Sigmoid colon (tissue), 4 donors: ENCODE measurements around the gene BLM.

Experiments used
- POLR2A ChIP-seq, 2 donors: fragments of 450-650 bp; IDR thresholded peaks; one replicate each; pipeline ENCODE4 v1.6.1; 2016; ENCODE audit warnings: antibody characterized with exemption in 2 of 2, mild to moderate bottlenecking in 2 of 2, moderate library complexity in 2 of 2
- POLR2AphosphoS5 ChIP-seq, 4 donors: sonication (generic); formaldehyde crosslinking; IDR thresholded peaks; one replicate each; pipeline ENCODE4 v1.6.1; 2017; ENCODE audit warnings: antibody characterized with exemption in 4 of 4
- TF ChIP-seq, protein P1 (sequence below), 4 experiments: fragments of 450-650 bp in 3 of 4; fragments of 200-600 bp in 1 of 4; IDR thresholded peaks; one replicate each; pipeline ENCODE4 v1.5.1; 2016 to 2019; ENCODE audit warnings: antibody characterized with exemption in 4 of 4, mild to moderate bottlenecking in 3 of 4, moderate library complexity in 2 of 4

- TF ChIP-seq, protein P1, sequence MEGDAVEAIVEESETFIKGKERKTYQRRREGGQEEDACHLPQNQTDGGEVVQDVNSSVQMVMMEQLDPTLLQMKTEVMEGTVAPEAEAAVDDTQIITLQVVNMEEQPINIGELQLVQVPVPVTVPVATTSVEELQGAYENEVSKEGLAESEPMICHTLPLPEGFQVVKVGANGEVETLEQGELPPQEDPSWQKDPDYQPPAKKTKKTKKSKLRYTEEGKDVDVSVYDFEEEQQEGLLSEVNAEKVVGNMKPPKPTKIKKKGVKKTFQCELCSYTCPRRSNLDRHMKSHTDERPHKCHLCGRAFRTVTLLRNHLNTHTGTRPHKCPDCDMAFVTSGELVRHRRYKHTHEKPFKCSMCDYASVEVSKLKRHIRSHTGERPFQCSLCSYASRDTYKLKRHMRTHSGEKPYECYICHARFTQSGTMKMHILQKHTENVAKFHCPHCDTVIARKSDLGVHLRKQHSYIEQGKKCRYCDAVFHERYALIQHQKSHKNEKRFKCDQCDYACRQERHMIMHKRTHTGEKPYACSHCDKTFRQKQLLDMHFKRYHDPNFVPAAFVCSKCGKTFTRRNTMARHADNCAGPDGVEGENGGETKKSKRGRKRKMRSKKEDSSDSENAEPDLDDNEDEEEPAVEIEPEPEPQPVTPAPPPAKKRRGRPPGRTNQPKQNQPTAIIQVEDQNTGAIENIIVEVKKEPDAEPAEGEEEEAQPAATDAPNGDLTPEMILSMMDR (IDR thresholded peaks at IDR 0.05): peak; percentile 36 to 77 (median 53)
- TF ChIP-seq POLR2A (IDR thresholded peaks at IDR 0.05) (peak in 1 of 2 donors; percentile 15), POLR2AphosphoS5 (IDR thresholded peaks at IDR 0.05) (peak in 3 of 4 donors; percentile 74 to 77 (median 75))
Observed at GRCh38 chr15:90716976-90717821, at the start of gene BLM.
